ENCODE results near the gene MACROD2. TPM values are rescaled to one million over a fixed set of nuclear protein-coding genes. Genes with fewer than 3 reads are reported as not detected.

Gene MACROD2
- polyA plus RNA-seq, 1 donor from 2014 or later, result 23.2 TPM

DNA sequence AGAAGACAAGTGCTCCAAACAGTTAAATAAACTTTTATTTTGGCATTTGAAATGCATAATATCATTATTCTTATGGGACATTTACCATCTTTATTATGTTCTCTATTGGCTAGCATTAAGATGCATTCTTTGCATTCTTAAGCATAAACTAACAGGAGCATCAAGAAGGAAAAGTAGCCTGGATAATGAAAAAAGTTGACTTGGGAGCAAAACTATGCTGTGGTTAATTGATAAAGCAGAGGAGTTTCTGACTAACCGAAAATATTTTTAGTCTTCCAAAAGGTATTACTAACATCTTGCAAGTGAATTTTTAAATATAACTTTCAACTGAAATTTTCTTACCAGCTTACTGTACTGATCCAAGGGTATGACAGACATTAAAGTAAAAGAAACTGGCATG lies 201.8 kb downstream of the MACROD2 start (continued):
- TF ChIP-seq EP300 (conservative IDR thresholded peaks at IDR 0.05; ENCODE audit: poor library complexity, severe bottlenecking), result no peak

DNA sequence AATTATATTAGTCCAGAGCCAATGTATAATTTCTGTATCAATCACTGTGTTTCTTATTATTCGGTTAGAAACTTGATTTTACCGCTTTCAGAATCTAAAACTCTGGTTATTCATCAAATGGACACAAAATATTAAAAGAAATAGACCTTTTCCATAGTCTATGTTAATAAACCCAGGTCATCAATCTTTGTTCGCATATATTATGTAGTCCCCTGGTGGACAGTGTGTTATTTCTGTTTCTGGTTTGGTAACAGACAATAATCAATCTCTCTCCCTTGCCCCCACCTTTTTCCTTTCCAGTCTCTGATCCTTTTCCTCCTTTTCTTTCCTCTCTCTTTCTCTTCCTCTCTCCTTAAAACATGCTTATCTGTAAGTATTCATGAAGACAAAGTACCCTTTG lies 203.1 kb downstream of the MACROD2 start:
- Histone ChIP-seq H3F3A (ENCODE audit: insufficient read depth, low read length, poor library complexity, severe bottlenecking) (no peaks in the 10 kb centered on the region), H3K36me3 (ENCODE audit: insufficient read depth, low read length) (no peaks in the 10 kb centered on the region), H3K4me3 (ENCODE audit: low read length) (no peak overlapping the region), H3K9me3 (ENCODE audit: low read length) (no peaks in the 10 kb centered on the region), H4K20me1 (ENCODE audit: insufficient read depth) (no peaks in the 10 kb centered on the region), H3K27ac (ENCODE audit: low read length) (no peak overlapping the region), H3K4me2 (ENCODE audit: low read length) (no peak overlapping the region), H3K27me3 (ENCODE audit: insufficient read depth, low read depth, low read length) (no peaks in the 10 kb centered on the region), H3K9ac (ENCODE audit: low read length) (no peak overlapping the region), H3K9me2 (ENCODE audit: insufficient read depth, low read length) (no peaks in the 10 kb centered on the region), H2AFZ (ENCODE audit: low read depth, low read length) (no peak overlapping the region), H3K79me2 (replicated peaks; ENCODE audit: insufficient read depth, low read length) (no peaks in the 10 kb centered on the region)
- no peak for TF ChIP-seq RAD21 (conservative IDR thresholded peaks at IDR 0.05)
- no peak for TF ChIP-seq SMC3 (conservative IDR thresholded peaks at IDR 0.05; ENCODE audit: poor library complexity)
- TF ChIP-seq TAF1 (IDR thresholded peaks at IDR 0.05; ENCODE audit: low read depth), result no peak
- TF ChIP-seq, protein P1, sequence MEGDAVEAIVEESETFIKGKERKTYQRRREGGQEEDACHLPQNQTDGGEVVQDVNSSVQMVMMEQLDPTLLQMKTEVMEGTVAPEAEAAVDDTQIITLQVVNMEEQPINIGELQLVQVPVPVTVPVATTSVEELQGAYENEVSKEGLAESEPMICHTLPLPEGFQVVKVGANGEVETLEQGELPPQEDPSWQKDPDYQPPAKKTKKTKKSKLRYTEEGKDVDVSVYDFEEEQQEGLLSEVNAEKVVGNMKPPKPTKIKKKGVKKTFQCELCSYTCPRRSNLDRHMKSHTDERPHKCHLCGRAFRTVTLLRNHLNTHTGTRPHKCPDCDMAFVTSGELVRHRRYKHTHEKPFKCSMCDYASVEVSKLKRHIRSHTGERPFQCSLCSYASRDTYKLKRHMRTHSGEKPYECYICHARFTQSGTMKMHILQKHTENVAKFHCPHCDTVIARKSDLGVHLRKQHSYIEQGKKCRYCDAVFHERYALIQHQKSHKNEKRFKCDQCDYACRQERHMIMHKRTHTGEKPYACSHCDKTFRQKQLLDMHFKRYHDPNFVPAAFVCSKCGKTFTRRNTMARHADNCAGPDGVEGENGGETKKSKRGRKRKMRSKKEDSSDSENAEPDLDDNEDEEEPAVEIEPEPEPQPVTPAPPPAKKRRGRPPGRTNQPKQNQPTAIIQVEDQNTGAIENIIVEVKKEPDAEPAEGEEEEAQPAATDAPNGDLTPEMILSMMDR (IDR thresholded peaks at IDR 0.05; ENCODE audit: poor library complexity, severe bottlenecking), result no peak
- TF ChIP-seq EP300 (conservative IDR thresholded peaks at IDR 0.05; ENCODE audit: poor library complexity, severe bottlenecking), result no peak
- TF ChIP-seq POLR2AphosphoS5 (IDR thresholded peaks at IDR 0.05), result no peak
- TF ChIP-seq EZH2 (IDR thresholded peaks at IDR 0.05; ENCODE audit: borderline replicate concordance, insufficient read depth, low read length, poor library complexity, severe bottlenecking), result no peak
- TF ChIP-seq, protein P2, sequence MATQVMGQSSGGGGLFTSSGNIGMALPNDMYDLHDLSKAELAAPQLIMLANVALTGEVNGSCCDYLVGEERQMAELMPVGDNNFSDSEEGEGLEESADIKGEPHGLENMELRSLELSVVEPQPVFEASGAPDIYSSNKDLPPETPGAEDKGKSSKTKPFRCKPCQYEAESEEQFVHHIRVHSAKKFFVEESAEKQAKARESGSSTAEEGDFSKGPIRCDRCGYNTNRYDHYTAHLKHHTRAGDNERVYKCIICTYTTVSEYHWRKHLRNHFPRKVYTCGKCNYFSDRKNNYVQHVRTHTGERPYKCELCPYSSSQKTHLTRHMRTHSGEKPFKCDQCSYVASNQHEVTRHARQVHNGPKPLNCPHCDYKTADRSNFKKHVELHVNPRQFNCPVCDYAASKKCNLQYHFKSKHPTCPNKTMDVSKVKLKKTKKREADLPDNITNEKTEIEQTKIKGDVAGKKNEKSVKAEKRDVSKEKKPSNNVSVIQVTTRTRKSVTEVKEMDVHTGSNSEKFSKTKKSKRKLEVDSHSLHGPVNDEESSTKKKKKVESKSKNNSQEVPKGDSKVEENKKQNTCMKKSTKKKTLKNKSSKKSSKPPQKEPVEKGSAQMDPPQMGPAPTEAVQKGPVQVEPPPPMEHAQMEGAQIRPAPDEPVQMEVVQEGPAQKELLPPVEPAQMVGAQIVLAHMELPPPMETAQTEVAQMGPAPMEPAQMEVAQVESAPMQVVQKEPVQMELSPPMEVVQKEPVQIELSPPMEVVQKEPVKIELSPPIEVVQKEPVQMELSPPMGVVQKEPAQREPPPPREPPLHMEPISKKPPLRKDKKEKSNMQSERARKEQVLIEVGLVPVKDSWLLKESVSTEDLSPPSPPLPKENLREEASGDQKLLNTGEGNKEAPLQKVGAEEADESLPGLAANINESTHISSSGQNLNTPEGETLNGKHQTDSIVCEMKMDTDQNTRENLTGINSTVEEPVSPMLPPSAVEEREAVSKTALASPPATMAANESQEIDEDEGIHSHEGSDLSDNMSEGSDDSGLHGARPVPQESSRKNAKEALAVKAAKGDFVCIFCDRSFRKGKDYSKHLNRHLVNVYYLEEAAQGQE (IDR thresholded peaks at IDR 0.05; ENCODE audit: borderline replicate concordance), result no peak
- no peak for TF ChIP-seq MXI1 (conservative IDR thresholded peaks at IDR 0.05; ENCODE audit: poor library complexity, severe bottlenecking)

DNA sequence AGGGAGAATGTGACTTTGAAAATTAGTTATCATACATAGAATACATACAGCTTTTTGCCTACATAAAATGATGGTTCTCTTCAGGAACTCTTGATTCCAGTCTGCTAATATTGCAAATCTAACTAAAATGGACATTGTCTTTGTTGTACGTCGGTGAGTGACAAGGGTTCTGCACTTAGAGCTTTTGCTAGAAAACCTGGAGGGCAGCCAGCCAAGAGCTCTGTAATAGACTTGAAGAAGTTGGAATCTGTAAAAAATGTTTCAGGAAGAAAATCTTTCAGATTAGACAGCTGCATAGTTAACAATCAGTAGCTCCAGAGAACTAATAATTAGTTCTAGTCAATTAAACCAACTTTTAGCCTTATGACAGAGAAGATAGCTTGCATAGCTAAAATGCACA lies 203.8 kb downstream of the MACROD2 start:
- no peaks in the 10 kb centered on the region for H3K79me2 ChIP-seq (replicated peaks; ENCODE audit: insufficient read depth, low read length)
- H3K9ac ChIP-seq (ENCODE audit: low read length), result no peak overlapping the region
- H3K9me2 ChIP-seq (ENCODE audit: insufficient read depth, low read length), result no peaks in the 10 kb centered on the region
- H3K4me2 ChIP-seq (ENCODE audit: low read length), result no peak overlapping the region
- H3K27me3 ChIP-seq (ENCODE audit: insufficient read depth, low read depth, low read length), result no peaks in the 10 kb centered on the region
- H2AFZ ChIP-seq (ENCODE audit: low read depth, low read length), result no peak overlapping the region
- no peaks in the 10 kb centered on the region for H3K9me3 ChIP-seq (ENCODE audit: low read length)
- H4K20me1 ChIP-seq (ENCODE audit: insufficient read depth), result no peaks in the 10 kb centered on the region
- TF ChIP-seq EZH2 (IDR thresholded peaks at IDR 0.05; ENCODE audit: borderline replicate concordance, insufficient read depth, low read length, poor library complexity, severe bottlenecking) (no peak), RAD21 (conservative IDR thresholded peaks at IDR 0.05) (no peak), EP300 (conservative IDR thresholded peaks at IDR 0.05; ENCODE audit: poor library complexity, severe bottlenecking) (no peak), SMC3 (conservative IDR thresholded peaks at IDR 0.05; ENCODE audit: poor library complexity) (no peak), MXI1 (conservative IDR thresholded peaks at IDR 0.05; ENCODE audit: poor library complexity, severe bottlenecking) (no peak), POLR2AphosphoS5 (IDR thresholded peaks at IDR 0.05) (no peak), TAF1 (IDR thresholded peaks at IDR 0.05; ENCODE audit: low read depth) (no peak)
- TF ChIP-seq, protein P1 (IDR thresholded peaks at IDR 0.05; ENCODE audit: poor library complexity, severe bottlenecking), result no peak
- TF ChIP-seq, protein P2 (IDR thresholded peaks at IDR 0.05; ENCODE audit: borderline replicate concordance), result no peak
- H3K4me3 ChIP-seq (ENCODE audit: low read length), result no peak overlapping the region
- H3K36me3 ChIP-seq (ENCODE audit: insufficient read depth, low read length), result no peaks in the 10 kb centered on the region
- no peaks in the 10 kb centered on the region for H3F3A ChIP-seq (ENCODE audit: insufficient read depth, low read length, poor library complexity, severe bottlenecking)
- no peak overlapping the region for H3K27ac ChIP-seq (ENCODE audit: low read length)
